Kidney epithelial cell (primary cell): Measurements from ENCODE around the gene MALRD1. TPM values are rescaled to one million over a fixed set of nuclear protein-coding genes. Genes with fewer than 3 reads are reported as not detected.

ENCODE experiments used
- DNase-seq: peaks from one replicate; pipeline ENCODE4 v3.0.0-alpha.2; 2010; ENCODE audit warnings: low read depth
- H3K27me3 ChIP-seq: 2 replicates; pipeline ENCODE4 v1.6.0; 2011; ENCODE audit warnings: low read length; ENCODE audit not compliant: control insufficient read depth, insufficient read depth
- H3K36me3 ChIP-seq: 2 replicates; pipeline ENCODE4 v1.5.1; 2011; ENCODE audit warnings: low read length; ENCODE audit not compliant: control insufficient read depth, insufficient read depth
- H3K4me3 ChIP-seq: 2 replicates; pipeline ENCODE4 v1.5.1; 2011; ENCODE audit warnings: low read depth, mild to moderate bottlenecking, control low read depth, low read length
- total RNA-seq: library from RNA; depleted of rRNA; stranded (reverse); fragments of >200 nt; gene quantifications from 2 replicates; pipeline ENCODE4 v1.2.3, GENCODE V29; 2015
- TF ChIP-seq, protein P1 (sequence below): IDR thresholded peaks from 2 replicates; pipeline ENCODE4 v1.5.1; 2011; ENCODE audit warnings: mild to moderate bottlenecking, moderate library complexity, low read length, control low read depth, inconsistent platforms; ENCODE audit not compliant: insufficient read depth, poor library complexity, severe bottlenecking

MALRD1 gene
- total RNA-seq, 1 donor from 2014 or later = 0.08 TPM

DNA sequence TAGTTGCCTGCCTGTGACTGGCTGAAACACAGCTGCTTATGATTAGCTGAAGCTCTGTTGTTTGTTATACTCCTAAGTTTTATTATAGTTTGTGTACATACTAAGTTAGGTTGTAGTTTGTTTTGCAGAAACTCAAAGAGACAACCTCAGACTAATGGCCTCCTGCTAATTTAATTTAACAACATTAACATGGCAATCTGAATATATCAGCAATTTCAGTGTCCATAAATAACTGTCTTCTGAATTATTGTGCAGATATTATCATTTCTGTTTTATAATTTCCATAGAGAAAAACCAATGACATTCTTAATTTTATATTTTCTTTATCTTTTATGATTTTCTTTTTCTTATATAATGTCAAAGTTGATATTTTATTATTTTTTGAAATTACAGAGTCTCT lies 469.5 kb downstream of the MALRD1 start:
- TF ChIP-seq, protein P1, sequence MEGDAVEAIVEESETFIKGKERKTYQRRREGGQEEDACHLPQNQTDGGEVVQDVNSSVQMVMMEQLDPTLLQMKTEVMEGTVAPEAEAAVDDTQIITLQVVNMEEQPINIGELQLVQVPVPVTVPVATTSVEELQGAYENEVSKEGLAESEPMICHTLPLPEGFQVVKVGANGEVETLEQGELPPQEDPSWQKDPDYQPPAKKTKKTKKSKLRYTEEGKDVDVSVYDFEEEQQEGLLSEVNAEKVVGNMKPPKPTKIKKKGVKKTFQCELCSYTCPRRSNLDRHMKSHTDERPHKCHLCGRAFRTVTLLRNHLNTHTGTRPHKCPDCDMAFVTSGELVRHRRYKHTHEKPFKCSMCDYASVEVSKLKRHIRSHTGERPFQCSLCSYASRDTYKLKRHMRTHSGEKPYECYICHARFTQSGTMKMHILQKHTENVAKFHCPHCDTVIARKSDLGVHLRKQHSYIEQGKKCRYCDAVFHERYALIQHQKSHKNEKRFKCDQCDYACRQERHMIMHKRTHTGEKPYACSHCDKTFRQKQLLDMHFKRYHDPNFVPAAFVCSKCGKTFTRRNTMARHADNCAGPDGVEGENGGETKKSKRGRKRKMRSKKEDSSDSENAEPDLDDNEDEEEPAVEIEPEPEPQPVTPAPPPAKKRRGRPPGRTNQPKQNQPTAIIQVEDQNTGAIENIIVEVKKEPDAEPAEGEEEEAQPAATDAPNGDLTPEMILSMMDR = no peak
- Histone ChIP-seq H3K27me3 (no peaks in the 10 kb centered on the region), H3K4me3 (no peak overlapping the region), H3K36me3 (no peaks in the 10 kb centered on the region)
- no peak for DNase-seq

DNA sequence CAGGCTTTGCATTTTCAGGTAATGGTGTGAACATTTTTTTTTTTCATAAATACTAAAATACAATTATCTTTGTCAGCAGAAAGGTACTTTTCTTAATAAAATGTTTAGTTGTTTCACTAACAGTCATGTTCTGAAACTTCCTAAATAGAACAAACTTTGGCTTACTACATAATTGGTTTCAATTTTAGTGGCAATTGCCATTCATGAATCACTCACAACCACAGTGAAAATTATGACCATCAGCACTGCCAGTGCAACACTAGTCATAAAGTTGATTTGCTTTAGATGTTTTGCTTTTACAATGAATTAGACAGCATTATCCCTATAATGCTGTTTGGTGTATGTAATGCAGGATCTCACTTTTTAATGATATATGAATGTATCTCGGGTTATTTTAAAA lies 470.0 kb downstream of the MALRD1 start:
- no peak for DNase-seq
- TF ChIP-seq, protein P1 = no peak
- H3K27me3 ChIP-seq = no peaks in the 10 kb centered on the region
- H3K4me3 ChIP-seq = no peak overlapping the region
- H3K36me3 ChIP-seq = no peaks in the 10 kb centered on the region

DNA sequence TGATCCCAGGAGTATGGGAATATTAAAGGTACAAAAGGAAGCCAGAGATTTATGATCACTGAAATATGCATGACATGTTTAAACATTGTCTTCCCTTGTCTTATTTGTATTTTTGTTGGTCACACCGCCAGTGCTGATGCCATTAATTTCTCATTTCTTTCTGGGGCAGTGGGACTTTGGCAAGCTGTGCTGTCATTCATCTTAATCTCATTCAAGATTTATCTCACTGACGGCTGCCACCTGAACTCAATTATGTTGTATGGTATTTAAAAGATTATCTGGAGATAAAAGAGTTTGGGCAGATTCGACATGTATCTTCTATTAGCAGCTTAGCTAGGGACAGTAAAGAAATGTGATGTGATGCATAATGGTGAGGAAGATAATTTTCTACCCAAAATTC lies 482.7 kb downstream of the MALRD1 start:
- Histone ChIP-seq H3K27me3 (no peaks in the 10 kb centered on the region), H3K36me3 (no peaks in the 10 kb centered on the region), H3K4me3 (no peak overlapping the region)
- DNase-seq = no peak
- TF ChIP-seq, protein P1 = no peak

- Histone ChIP-seq H3K27me3 (no peaks in the 10 kb centered on the region), H3K36me3 (no peaks in the 10 kb centered on the region), H3K4me3 (no peak overlapping the region)
- TF ChIP-seq, protein P1 = no peak
- no peak for DNase-seq
Observed at GRCh38 chr10:19532411-19532810, 483.8 kb downstream of the MALRD1 start.

GRCh38 chr10:19541299-19541698 lies 492.7 kb downstream of the MALRD1 start:
- Histone ChIP-seq H3K27me3 (no peaks in the 10 kb centered on the region), H3K36me3 (no peaks in the 10 kb centered on the region), H3K4me3 (no peak overlapping the region)
- TF ChIP-seq, protein P1 = no peak
- no peak for DNase-seq

DNA sequence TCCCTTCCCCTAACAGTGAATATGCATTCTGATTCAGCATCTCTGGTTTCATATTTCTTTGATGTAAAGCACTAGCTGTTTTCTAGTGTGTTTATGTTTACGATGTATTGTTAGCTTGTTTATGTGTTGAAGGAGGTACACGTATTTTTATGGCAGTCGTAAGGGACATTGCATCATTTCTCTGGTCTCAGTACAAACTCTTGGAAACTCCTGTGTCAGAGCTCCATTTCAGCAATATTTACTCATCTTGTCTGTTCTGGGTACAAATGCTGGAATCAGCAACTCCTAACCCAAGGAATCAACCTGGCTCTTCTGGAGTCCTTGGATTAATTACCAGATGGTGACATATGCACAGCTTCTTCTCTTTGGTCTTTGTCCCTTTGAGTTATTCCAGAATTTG lies 497.6 kb downstream of the MALRD1 start:
- Histone ChIP-seq H3K27me3 (no peaks in the 10 kb centered on the region), H3K36me3 (no peaks in the 10 kb centered on the region), H3K4me3 (no peak overlapping the region)
- TF ChIP-seq, protein P1 = no peak
- DNase-seq = no peak
